HG03342 (cell line): ENCODE data around the gene PDE4D.
"Not testable (repeated sequence)": the region's sequence is repeated elsewhere in the genome, so short reads cannot be mapped to it uniquely, and the experiment has no call there.

Experiments
- ATAC-seq: cut with Tn5 transposase; IDR thresholded peaks from one replicate; pipeline ENCODE4 v1.9.1; 2021; ENCODE audit warnings: mild to moderate bottlenecking, moderate library complexity; ENCODE audit not compliant: unreplicated experiment

PDE4D gene

GRCh38 chr5:59770953-59771352 is 122.6 kb downstream of the PDE4D start:
- ATAC-seq: no peak

- ATAC-seq: no peak
These were observed 123.7 kb downstream of the PDE4D start for GRCh38 chr5:59769832-59770231.

- no peak for ATAC-seq
These were observed 124.5 kb downstream of the PDE4D start for GRCh38 chr5:59769041-59769360.

- ATAC-seq: peak; percentile 54
These were observed 125.1 kb downstream of the PDE4D start for GRCh38 chr5:59768152-59769040.

GRCh38 chr5:59767681-59768151 is 125.8 kb downstream of the PDE4D start:
- ATAC-seq: no peak

DNA sequence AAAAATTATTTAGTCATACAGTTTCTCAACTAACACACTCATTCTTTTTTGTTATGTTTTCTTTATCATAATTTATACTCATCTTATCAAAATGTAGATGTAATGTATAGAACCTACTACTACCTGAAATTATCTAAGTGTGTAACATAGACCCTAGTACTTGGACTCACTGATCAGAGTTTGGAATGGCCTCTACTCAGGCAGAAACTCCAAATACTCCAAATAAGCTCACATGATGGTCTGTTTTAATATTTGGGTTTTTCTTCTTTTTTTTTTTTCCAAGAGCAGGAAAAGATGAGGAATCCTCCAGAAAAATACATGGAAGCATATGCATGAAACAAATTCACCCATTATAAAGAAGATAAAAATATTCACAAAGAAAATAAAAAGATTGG is 126.3 kb downstream of the PDE4D start:
- no peak for ATAC-seq

DNA sequence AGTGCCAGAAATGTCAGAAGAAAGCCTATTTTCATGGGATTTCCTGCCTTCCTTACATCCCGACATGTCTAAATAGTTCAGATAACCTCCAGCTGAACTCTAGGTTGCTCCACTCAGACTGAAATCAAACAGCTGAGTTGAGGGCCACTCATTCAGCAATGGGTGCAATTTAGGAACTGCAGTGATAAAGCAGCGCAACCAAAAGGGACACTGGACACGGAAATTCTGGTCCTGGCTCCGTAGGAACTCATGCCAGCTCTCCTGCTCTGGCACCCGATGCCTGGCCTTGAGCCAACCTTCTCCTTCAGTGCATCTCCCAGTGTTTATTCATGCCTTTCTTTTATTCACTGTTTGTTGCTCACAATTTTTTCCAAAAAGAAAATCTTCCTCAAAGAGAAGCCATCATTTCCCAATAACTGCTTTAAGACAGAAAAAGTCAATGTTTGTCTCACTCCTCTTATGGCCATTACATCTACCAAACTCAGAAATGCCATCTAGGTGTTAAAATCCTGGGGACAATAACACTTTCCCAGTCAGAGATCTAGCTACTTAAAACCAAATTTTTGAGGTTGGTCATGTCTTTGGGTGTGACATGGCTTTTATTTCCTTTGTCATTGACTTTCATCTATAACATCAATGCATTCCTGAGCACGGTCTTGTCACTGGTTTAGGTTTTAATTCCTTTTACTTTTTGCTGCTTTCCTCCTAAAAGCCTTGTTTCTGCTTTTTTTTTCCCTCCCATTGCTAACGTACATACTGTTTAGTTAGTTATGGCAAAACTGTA is 126.9 kb downstream of the PDE4D start:
- no peak for ATAC-seq

- no peak for ATAC-seq
These were observed 128.1 kb downstream of the PDE4D start for GRCh38 chr5:59765446-59765845.

DNA sequence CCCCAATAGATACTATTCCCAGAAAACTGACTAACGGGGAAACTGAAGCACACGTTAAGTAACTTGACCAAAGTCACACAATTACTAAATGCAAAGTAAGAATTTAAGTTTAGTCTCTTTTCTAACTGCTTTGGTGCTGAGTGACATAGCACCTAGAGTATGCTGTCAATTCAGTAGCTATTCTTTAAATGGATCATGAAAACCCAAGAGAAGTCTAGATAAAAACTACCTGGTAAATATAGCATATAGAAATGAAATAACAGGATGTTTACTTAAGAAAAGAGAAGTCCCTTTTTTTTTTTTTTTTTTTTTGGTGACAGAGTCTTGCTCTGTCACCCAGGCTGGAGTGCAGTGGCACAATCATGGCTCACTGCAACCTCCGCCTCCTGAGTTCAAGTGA is 129.2 kb downstream of the PDE4D start:
- ATAC-seq: no peak

GRCh38 chr5:59763541-59763940 is 130.0 kb downstream of the PDE4D start:
- ATAC-seq: no peak

DNA sequence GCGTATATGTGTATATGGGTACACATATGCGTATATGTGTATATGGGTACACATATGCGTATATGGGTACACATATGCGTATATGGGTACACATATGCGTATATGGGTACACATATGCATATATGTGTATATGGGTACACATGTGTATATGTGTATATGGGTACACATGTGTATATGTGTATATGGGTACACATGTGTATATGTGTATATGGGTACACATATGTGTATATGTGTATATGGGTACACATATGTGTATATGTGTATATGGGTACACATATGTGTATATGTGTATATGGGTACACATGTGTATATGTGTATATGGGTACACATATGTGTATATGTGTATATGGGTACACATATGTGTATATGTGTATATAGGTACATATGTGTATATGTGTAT is 131.3 kb downstream of the PDE4D start:
- ATAC-seq: not testable (repeated sequence)

GRCh38 chr5:59760785-59761348 is 132.7 kb downstream of the PDE4D start:
- ATAC-seq: no peak

GRCh38 chr5:59759600-59760351 is 133.8 kb downstream of the PDE4D start:
- no peak for ATAC-seq

DNA sequence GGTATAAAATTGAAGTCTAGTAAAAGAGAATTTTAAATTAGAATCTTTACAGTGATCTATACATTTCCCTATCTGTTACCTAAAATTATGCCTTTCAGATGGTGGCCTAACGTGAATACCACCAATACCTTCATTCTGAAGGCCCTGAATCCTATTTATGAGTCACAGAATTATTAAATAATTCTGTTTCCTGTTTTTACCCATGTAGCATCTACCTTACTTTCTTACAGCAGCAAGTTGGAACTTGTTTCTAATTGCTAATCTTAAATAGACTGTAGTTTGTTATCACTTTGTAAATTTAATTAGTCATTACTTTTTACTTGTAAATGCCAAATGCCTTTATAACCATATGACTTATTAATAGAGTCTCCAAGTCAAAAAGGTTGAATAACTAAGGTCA is 135.0 kb downstream of the PDE4D start:
- ATAC-seq: no peak

GRCh38 chr5:59757442-59757841 is 136.1 kb downstream of the PDE4D start:
- no peak for ATAC-seq

DNA sequence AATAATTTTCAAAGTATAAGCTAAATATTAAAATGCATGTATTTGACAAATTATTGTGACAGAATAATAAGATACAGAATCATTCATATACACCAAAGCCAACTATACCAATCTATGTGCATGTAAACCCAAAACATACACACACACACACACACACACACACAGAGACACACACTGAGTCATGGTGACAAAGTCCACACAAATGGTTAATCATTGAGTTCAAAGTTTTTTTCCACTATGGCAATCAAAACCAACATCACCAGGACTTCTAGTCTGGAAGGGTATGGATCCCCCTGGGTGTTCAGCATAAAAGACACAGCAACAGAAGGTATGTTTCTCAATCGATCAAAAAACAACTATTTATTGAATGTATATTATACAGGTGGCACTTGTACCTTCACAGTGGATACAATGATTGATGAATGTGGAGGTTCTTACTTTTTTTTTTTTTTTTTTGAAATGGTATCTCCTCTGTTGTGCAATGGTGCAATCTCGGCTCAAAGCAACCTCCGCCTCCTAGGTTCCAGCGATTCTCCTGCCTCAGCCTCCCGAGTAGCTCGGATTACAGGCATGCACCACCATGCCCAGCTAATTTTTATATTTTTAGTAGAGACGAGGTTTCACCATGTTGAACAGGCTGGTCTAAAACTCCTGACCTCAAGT is 137.0 kb downstream of the PDE4D start:
- no peak for ATAC-seq

GRCh38 chr5:59755476-59755875 is 138.1 kb downstream of the PDE4D start:
- no peak for ATAC-seq

DNA sequence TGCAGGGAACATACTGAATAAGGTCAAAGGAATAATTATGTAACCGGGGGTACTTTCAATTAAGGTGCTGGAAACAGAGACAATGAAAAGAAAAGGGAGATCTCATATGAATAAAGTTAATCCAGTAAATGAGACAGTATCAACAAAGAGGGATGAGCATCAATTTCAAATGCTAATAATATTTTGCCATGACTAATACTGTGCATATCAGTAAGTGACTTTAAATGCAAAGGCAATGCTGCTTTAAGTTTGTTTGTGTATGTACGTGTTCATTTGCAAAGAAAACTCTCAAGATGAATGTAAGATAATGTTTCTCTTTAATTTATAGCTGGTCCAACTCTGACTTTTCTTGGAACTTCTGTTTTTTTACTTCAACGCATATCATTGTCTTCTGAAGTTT is 139.9 kb downstream of the PDE4D start:
- ATAC-seq: no peak

GRCh38 chr5:59749782-59750520 is 143.6 kb downstream of the PDE4D start:
- ATAC-seq: no peak
